Neural cell (in vitro differentiated cells): ENCODE results near the gene PRXL2A. TPM values are rescaled to one million over a fixed set of nuclear protein-coding genes. Genes with fewer than 3 reads are reported as not detected.

ENCODE experiments used
- H2AFZ ChIP-seq: fragments of 200-600, 300-800 bp; sonication (generic), shearing (Covaris generic); 2 replicates; pipeline ENCODE4 v1.6.0; 2014; ENCODE audit warnings: low read depth, mild to moderate bottlenecking, antibody characterized with exemption, low read length, moderate library complexity
- H3F3A ChIP-seq: fragments of 200-600 bp; shearing (Covaris generic); 2 replicates; pipeline ENCODE4 v1.6.1; 2016; ENCODE audit warnings: mild to moderate bottlenecking, moderate library complexity, mixed read lengths, antibody characterized with exemption, low read length; ENCODE audit not compliant: insufficient read depth, poor library complexity, severe bottlenecking
- H3K27ac ChIP-seq: fragments of 200-600, 300-800 bp; sonication (generic), shearing (Covaris generic); 2 replicates; pipeline ENCODE4 v1.5.1; 2014; ENCODE audit warnings: mild to moderate bottlenecking, low read length, moderate library complexity
- H3K27me3 ChIP-seq: fragments of 300-800, 200-600 bp; sonication (generic), shearing (Covaris generic); 2 replicates; pipeline ENCODE4 v1.6.0; 2014; ENCODE audit warnings: mild to moderate bottlenecking, low read depth, low read length, moderate library complexity; ENCODE audit not compliant: insufficient read depth
- H3K36me3 ChIP-seq: fragments of 300-800, 200-600 bp; sonication (generic), shearing (Covaris generic); 2 replicates; pipeline ENCODE4 v1.5.1; 2014; ENCODE audit warnings: mild to moderate bottlenecking, antibody characterized with exemption, low read length, moderate library complexity; ENCODE audit not compliant: insufficient read depth
- H3K4me2 ChIP-seq: fragments of 300-800, 200-600 bp; sonication (generic), shearing (Covaris generic); 2 replicates; pipeline ENCODE4 v1.6.0; 2014; ENCODE audit warnings: mild to moderate bottlenecking, low read length
- H3K4me3 ChIP-seq: fragments of 300-800, 200-600 bp; sonication (generic), shearing (Covaris generic); 2 replicates; pipeline ENCODE4 v1.5.1; 2014; ENCODE audit warnings: mild to moderate bottlenecking, low read length, moderate library complexity
- H3K79me2 ChIP-seq: fragments of 200-600 bp; shearing (Covaris generic); replicated peaks from 2 replicates; pipeline ENCODE4 v1.6.0; 2014; ENCODE audit warnings: mild to moderate bottlenecking, low read length, moderate library complexity; ENCODE audit not compliant: insufficient read depth
- H3K9ac ChIP-seq: fragments of 300-800, 200-600 bp; sonication (generic), shearing (Covaris generic); 2 replicates; pipeline ENCODE4 v1.6.1; 2016; ENCODE audit warnings: mild to moderate bottlenecking, low read length, mixed read lengths
- H3K9me2 ChIP-seq: fragments of 200-600 bp; shearing (Covaris generic); 2 replicates; pipeline ENCODE4 v1.6.1; 2016; ENCODE audit warnings: mild to moderate bottlenecking, low read length, mixed read lengths; ENCODE audit not compliant: insufficient read depth
- H3K9me3 ChIP-seq: fragments of 200-600, 300-800 bp; sonication (generic), shearing (Covaris generic); 2 replicates; pipeline ENCODE4 v1.6.1; 2016; ENCODE audit warnings: mild to moderate bottlenecking, mixed run types, low read length, moderate library complexity, mixed read lengths
- H4K20me1 ChIP-seq: fragments of 200-600 bp; shearing (Covaris generic); 2 replicates; pipeline ENCODE4 v1.6.1; 2016; ENCODE audit warnings: mild to moderate bottlenecking, mixed run types; ENCODE audit not compliant: insufficient read depth
- CTCF ChIP-seq: fragments of 450-650 bp; IDR thresholded peaks from 2 replicates; pipeline ENCODE4 v1.5.1; 2014; ENCODE audit warnings: antibody characterized with exemption, mild to moderate bottlenecking, moderate library complexity; ENCODE audit not compliant: poor library complexity, severe bottlenecking
- EP300 ChIP-seq: fragments of 450-650 bp; conservative IDR thresholded peaks from 2 replicates; pipeline ENCODE4 v1.6.1; 2014; ENCODE audit warnings: antibody characterized with exemption, mild to moderate bottlenecking, moderate library complexity; ENCODE audit not compliant: poor library complexity, severe bottlenecking
- EZH2 ChIP-seq: fragments of 200-600, 300-800 bp; shearing (Covaris generic), sonication (generic); IDR thresholded peaks from 2 replicates; pipeline ENCODE4 v1.6.1; 2014; ENCODE audit warnings: antibody characterized with exemption, low read length, borderline replicate concordance, mild to moderate bottlenecking; ENCODE audit not compliant: insufficient read depth, poor library complexity, severe bottlenecking
- MXI1 ChIP-seq: fragments of 450-650 bp; conservative IDR thresholded peaks from 2 replicates; pipeline ENCODE4 v1.6.1; 2014; ENCODE audit warnings: antibody characterized with exemption, mild to moderate bottlenecking; ENCODE audit not compliant: poor library complexity, severe bottlenecking
- POLR2AphosphoS5 ChIP-seq: IDR thresholded peaks from 2 replicates; pipeline ENCODE4 v1.6.1; 2012
- RAD21 ChIP-seq: fragments of 450-650 bp; conservative IDR thresholded peaks from 2 replicates; pipeline ENCODE4 v1.6.1; 2014; ENCODE audit warnings: antibody characterized with exemption, mild to moderate bottlenecking, moderate library complexity
- SMC3 ChIP-seq: fragments of 450-650 bp; conservative IDR thresholded peaks from 2 replicates; pipeline ENCODE4 v1.6.1; 2014; ENCODE audit warnings: antibody characterized with exemption, mild to moderate bottlenecking, moderate library complexity; ENCODE audit not compliant: poor library complexity
- TAF1 ChIP-seq: IDR thresholded peaks from 2 replicates; pipeline ENCODE4 v1.6.1; 2012; ENCODE audit warnings: low read depth
- polyA plus RNA-seq: library from polyadenylated mRNA; depleted of rRNA; stranded (reverse); fragments of >200 nt; gene quantifications from 2 replicates; pipeline ENCODE4 v1.2.3, GENCODE V29; 2014
- TF ChIP-seq, protein P1 (sequence below): IDR thresholded peaks from 2 replicates; pipeline ENCODE4 v1.6.1; 2012; ENCODE audit warnings: borderline replicate concordance

The PRXL2A gene
- polyA plus RNA-seq, 1 donor from 2014 or later = 60.5 TPM

DNA sequence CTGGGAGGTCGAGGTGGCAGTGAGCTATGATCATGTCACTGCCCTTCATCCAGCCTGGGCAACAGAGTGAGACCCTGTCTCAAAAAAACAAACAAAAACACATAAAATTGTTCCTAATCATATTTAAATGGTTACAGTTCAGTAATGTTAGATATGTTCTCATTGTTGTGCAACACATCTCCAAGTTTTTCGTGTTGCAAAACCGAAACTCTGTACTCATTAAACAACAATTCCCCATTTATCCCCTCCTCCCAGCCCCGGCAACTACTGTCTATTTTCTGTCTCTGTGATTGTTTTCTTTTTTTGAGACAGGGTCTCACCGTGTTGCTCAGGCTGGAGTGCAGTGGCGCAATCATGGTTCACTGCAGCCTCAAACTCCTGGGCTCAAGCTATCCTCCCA is 16.1 kb upstream of the PRXL2A start:
- no peak overlapping the region for H2AFZ ChIP-seq
- no peaks in the 10 kb centered on the region for H3K27me3 ChIP-seq
- H3K36me3 ChIP-seq = no peaks in the 10 kb centered on the region
- H3F3A ChIP-seq = no peaks in the 10 kb centered on the region
- H4K20me1 ChIP-seq = no peaks in the 10 kb centered on the region
- H3K9me3 ChIP-seq = no peaks in the 10 kb centered on the region
- H3K9ac ChIP-seq = no peak overlapping the region
- H3K4me3 ChIP-seq = no peak overlapping the region
- H3K27ac ChIP-seq = no peak overlapping the region
- TF ChIP-seq, protein P1, sequence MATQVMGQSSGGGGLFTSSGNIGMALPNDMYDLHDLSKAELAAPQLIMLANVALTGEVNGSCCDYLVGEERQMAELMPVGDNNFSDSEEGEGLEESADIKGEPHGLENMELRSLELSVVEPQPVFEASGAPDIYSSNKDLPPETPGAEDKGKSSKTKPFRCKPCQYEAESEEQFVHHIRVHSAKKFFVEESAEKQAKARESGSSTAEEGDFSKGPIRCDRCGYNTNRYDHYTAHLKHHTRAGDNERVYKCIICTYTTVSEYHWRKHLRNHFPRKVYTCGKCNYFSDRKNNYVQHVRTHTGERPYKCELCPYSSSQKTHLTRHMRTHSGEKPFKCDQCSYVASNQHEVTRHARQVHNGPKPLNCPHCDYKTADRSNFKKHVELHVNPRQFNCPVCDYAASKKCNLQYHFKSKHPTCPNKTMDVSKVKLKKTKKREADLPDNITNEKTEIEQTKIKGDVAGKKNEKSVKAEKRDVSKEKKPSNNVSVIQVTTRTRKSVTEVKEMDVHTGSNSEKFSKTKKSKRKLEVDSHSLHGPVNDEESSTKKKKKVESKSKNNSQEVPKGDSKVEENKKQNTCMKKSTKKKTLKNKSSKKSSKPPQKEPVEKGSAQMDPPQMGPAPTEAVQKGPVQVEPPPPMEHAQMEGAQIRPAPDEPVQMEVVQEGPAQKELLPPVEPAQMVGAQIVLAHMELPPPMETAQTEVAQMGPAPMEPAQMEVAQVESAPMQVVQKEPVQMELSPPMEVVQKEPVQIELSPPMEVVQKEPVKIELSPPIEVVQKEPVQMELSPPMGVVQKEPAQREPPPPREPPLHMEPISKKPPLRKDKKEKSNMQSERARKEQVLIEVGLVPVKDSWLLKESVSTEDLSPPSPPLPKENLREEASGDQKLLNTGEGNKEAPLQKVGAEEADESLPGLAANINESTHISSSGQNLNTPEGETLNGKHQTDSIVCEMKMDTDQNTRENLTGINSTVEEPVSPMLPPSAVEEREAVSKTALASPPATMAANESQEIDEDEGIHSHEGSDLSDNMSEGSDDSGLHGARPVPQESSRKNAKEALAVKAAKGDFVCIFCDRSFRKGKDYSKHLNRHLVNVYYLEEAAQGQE = no peak
- TF ChIP-seq POLR2AphosphoS5 = no peak
- no peak for TF ChIP-seq EZH2
- no peak for TF ChIP-seq EP300
- no peak for TF ChIP-seq SMC3
- no peak for TF ChIP-seq CTCF
- TF ChIP-seq TAF1 = no peak
- no peak for TF ChIP-seq RAD21
- TF ChIP-seq MXI1 = no peak
- H3K9me2 ChIP-seq = no peaks in the 10 kb centered on the region
- no peaks in the 10 kb centered on the region for H3K79me2 ChIP-seq
- H3K4me2 ChIP-seq = no peak overlapping the region

GRCh38 chr10:80394358-80394916 is 13.9 kb upstream of the PRXL2A start:
- no peak overlapping the region for H3K27ac ChIP-seq

More at GRCh38 chr10:80394358-80394916, 13.9 kb upstream of the PRXL2A start:
- no peaks in the 10 kb centered on the region for H3K9me2 ChIP-seq
- H3K9me3 ChIP-seq = no peaks in the 10 kb centered on the region
- no peak overlapping the region for H3K9ac ChIP-seq
- no peak overlapping the region for H2AFZ ChIP-seq
- no peaks in the 10 kb centered on the region for H3K27me3 ChIP-seq
- TF ChIP-seq MXI1 (no peak), EZH2 (no peak), POLR2AphosphoS5 (no peak)
- H3K4me2 ChIP-seq = no peak overlapping the region
- H3K36me3 ChIP-seq = no peaks in the 10 kb centered on the region
- H3F3A ChIP-seq = no peaks in the 10 kb centered on the region
- H4K20me1 ChIP-seq = no peaks in the 10 kb centered on the region
- no peaks in the 10 kb centered on the region for H3K79me2 ChIP-seq
- H3K4me3 ChIP-seq = no peak overlapping the region
